NCI-H2227 treated with DMSO at 0.1 percent for 48 hours (cell line): Measurements from ENCODE around the gene TMEM120B.
"Not testable (repeated sequence)": the region's sequence is repeated elsewhere in the genome, so short reads cannot be mapped to it uniquely, and the experiment has no call there.

ENCODE experiments used
- DNase-seq: peaks from one replicate; lab custom pipeline; 2025; lab: John Stamatoyannopoulos, UW

The TMEM120B gene

DNA sequence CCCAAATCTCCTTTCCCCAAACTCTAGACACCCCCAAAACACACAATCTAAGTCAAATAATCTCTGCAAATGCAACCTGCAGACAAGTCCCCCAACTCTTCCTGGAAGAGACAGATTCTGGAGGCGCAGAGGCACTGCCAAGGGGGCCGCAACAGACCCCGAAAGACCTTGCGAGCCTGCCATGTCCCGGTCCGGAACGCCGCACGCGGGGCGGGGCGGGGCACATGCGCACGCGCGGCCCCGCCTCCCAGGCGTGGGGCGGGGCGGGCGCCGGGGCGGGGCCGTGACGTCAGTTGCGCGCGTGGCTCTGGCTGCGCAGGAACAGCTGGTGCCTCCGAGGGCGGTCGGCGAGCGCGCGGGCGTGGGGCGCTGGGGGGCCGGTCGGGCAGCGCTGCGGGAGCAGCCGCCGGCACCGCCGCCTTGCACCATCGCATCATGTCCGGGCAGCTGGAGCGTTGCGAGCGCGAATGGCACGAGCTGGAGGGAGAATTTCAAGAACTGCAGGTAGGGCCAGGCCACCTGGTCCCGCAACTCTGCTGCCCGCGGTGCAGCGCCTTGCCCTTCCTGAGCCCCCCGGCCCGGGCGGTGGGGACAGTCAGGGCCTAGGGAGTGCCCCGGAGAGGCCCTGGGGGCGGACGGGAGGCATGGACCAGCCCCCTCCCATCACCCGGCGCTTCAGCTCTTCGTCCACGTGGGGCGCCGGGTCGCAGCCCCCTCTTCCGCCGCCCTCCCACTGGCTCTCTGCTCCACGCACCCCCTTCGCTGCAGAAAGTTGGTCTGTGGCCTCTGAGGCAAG, at the start of gene TMEM120B:
TSS of gene TMEM120B (plus strand) at position 292 of the 796 bp plus-strand sequence. CDS start at position 436, 144 bp downstream.
- peak; percentile 47 for DNase-seq

DNA sequence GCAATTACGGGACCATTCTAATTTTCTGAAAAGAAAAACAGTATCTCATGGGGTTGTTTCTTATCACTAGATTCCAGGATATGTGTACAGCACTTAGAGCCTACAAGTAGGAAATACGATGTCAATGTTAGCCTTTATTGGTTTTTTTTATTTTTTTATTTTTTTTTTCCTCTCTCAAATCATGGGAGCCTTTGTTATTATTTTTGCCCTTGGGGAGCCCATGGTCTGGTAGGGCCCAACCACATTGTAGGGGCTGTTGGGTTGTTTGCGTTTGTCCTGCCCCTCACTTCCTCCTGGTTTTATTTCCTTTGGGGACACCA, 49.0 kb upstream of the TMEM120B start:
- DNase-seq, result no peak

DNA sequence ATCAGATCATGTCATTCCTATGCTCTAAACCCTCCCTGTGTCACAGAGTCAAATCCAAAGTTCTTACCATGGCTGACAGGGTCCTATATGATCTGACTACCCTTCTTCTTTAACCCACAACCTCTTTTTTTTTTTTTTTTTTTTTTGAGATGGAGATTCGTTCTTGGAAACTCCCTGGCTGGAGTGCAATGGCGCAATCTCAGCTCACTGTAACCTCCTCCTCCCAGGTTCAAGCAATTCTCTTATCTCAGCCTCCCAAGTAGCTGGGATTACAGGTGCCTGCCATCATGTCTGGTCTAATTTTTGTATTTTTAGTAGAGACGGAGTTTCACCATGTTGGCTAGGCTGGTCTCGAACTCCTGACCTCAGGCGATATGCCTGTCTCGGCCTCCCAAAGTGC, 45.7 kb upstream of the TMEM120B start:
- DNase-seq, result not testable (repeated sequence)

DNA sequence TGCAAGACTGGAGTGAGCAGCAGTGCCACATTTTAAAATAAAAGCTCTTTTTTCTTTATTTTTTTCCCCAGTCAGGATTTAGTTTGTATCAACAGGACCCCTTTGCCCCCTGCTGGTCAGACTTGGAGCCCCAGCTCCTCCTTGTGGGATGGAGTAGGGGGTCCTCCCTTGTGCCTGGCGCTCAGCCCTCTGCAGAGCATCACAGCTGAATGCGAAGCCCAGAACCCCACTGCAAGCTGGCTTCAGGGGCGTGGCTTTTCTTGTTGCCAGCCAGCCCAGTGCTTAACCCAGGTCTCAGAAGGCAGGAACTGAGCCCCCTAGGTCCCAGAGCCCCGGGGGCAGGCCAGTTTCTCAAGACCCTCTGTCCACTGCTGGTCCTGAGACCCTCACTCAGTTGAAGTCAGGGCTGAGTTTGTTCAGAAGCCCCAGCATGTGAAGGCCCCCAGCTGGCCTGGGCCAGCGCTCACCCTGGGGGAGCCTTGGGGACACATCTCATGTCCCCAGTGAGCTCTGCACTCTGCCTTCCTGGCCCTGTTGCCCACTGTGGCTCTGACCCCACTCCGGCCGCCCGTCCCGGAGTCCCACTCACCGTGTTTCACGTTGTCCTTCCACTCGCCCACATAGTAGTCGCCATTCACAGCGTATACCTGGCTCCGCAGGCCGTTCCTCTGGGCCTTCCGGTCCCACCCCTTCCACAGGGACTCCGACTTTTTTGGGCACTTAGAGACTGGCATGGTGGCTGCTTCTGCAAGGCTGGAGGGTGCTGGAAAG, 43.6 kb upstream of the TMEM120B start:
- peak; percentile 22 for DNase-seq

DNA sequence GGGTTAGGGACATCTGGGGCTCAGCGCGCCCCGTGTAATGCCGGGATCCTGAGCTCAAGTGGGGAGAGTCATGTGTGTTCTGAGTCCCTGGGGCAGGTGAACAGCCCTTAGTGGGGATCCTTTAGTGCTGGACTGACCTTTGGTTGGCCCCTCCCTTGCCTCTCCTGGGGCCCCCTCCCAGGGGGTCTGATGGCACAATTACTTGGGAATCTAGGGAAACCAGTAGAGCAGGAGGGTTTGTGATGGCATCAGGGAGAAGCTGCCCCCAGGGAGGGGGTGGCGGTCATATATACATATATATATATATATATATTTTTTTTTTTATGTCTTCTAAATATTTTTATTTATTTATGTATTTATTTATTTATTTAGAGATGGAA, 43.0 kb upstream of the TMEM120B start, which contains the start of gene MORN3:
TSS of gene MORN3 (minus strand) at position 134 of the 380 bp plus-strand sequence. CDS start 171 bp downstream, outside the sequence.
- DNase-seq, result no peak

DNA sequence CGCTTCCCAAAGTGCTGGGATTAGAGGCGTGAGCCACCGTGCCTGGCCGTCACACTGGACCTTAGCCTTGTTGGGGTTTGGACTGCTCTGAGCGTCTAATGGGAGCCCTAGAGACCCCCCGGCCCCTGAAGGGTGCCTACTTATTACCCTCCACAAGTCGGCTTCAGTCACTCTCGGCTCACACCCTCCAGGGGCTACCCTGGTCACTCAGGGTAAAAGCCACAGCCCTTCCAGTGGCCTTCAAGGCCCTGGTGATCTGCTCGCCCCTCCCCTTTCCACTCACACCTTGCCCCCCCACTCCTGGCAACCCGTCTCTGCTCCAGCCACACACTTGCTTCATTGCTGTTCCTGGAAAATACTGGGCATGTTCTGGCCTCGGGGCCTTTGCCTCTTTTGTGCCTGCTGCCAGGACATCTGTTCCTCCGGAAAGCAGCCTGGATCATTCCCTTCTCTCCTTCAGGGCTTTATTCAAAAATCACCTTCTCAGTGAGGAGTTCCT, 39.5 kb upstream of the TMEM120B start:
- no peak for DNase-seq

DNA sequence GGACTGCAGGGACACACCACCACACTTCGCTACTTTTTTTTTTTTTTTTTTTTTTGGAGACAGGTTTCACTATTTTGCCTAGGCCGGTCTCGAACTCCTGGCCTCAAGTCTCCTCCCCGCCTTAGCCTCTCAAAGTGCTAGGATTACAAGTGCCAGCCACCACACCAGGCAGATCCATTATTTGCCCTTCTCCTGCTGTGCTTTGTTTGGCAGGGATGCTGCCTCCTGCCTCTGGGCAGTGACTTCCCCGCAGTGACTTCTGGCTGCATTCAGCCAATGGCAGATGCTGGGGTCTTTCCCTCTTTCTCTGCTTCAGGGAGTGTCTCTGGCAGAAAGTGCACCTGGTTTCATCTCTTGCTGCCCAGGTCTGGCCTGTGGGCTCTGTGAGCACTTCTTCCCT, 36.4 kb upstream of the TMEM120B start:
- no peak for DNase-seq

DNA sequence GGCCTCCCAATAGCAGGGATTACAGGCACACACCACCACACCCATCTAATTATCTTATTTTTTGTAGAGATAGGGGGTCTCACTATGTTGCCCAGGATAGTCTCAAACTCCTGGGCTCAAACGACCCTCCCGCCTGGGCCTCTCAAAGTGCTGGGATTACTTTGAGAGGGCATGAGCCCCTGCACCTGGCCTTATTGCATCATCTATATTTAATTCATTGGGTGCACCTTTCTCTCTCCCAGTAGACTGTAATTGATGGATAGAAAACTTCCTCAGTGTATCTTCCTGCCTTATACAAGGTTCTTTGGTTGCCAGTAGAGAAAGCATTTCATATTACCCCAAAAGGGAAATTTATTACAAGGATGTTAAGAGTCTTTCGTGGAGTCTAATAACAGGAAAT, 34.2 kb upstream of the TMEM120B start:
- DNase-seq, result no peak

DNA sequence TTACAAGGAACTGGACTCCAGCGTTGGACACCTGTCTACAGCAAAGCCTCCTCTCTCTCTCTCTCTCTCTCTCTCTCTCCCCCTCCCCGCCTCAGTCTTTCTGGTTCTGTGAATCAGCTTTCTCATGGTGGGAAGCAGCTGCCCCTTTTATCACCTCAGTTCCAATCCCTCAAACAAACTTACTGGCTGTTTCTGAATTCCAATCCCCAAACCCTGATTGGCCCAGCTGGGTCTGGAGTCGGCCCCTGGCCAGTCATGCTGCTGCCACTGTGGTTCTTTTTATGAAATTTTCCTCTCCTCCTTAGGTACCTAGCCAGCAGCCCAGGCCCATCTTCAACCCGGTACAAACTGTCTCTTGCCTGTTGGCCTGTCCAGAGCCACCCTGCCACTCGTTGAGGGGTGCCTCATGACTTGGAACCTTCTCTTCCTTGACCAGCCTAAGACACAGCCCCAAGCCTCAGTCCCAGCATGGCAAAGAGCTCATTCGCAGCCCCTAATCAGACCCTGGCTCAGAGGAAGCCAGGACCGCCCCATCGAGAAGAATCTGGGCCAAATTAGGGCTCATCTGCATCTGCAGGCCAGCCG, 33.7 kb upstream of the TMEM120B start:
- DNase-seq, result no peak

DNA sequence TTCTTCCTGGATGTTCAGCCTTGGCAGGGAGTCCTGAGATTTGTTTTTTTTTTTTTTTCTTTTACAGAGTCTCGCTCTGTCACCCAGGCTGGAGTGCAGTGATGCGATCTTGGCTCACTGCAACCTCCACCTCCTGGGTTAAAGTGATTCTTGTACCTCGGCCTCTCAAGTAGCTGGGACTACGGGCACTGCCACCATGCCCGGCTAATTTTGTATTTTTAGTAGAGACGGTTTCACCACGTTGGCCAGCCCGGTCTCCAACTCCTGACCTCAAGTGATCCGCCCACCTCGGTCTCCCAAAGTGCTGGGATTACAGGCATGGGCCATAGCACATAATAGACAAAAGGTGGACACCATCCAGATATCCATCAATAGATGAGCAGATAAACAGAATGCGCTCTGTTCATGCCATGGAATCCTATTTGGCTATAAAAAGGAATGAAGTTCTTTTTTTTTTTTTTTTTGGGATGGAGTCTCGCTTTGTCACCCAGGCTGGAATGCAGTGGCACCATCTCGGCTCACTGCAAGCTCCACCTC, 32.8 kb upstream of the TMEM120B start:
- not testable (repeated sequence) for DNase-seq

DNA sequence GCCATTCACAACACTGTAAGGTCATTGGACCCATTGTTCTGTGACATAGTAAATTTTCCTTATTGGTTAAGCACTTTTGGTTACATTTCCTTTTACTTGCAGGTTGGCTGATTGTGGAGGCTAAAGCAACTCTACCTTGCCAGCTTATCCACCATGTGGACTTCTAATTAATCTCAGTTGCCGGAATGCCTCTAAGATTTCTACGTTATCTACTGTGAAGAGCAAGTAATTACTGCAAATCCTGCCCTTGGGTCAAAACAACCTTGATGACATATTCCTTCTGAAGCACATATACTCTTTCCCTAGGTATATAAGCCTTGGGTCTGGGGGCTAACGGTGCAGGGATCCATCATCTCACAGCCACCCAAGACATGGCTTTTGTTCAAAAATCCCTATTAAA, 23.6 kb upstream of the TMEM120B start:
- no peak for DNase-seq

DNA sequence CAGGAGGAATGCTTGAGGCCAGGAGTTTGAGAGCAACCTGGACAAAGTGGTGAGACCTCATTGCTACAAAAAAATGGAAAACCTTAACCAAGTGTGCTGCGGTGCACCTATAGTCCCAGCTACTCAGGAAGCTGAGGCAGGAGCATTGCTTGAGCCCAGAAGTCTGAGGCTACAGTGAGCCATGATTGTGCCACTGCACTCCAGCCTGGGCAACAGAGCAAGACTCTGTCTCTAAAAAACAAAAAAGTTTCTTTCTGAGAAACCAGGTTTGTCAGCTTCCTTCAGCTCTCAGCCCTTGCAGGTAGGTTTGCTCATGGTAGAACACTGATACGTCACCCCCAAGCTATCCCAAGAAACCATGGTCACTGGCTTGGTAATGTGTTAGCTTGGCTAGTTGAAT, 23.1 kb upstream of the TMEM120B start:
- DNase-seq, result no peak

DNA sequence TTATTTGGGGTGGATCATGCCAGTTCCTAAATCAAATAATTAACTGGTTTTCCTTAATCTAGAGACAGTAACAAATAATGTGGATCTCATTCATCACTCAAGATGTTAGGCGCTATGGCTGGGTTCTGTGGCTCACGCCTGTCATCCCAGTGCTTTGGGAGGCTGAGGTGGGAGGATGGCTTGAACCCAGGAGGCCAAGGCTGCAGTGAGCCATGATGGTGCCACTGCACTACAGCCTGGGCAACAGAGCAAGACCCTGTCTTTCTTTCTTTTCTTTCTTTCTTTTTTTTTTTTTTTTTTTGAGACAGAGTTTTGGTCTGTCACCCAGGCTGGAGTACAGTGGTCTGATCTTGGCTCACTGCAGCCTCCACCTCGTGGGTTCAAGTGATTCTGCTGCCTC, 19.8 kb upstream of the TMEM120B start:
- DNase-seq, result not testable (repeated sequence)

DNA sequence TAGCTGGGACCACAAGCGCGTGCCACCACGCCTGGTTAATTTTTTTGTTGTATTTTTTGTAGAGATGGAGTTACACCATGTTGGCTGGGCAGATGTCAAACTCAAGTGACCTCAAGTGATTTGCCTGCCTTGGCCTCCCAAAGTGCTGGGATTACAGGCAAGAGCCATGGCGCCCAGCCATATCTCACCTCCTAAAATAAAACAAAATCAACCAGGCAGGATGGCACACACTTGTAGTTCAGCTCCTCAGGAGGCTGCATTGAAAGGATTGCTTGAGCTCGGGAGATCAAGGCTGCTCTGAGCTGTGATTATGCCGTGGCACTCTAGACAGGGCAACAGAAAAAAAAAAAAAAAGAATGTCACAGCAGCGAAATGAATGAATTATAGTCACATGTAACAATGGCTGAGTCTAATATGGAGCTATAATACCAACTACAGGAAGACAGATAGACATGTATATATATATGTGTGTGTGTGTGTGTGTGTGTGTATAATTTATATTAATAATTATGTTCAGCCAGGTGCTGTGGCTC, 19.3 kb upstream of the TMEM120B start:
- peak; percentile 43 for DNase-seq

DNA sequence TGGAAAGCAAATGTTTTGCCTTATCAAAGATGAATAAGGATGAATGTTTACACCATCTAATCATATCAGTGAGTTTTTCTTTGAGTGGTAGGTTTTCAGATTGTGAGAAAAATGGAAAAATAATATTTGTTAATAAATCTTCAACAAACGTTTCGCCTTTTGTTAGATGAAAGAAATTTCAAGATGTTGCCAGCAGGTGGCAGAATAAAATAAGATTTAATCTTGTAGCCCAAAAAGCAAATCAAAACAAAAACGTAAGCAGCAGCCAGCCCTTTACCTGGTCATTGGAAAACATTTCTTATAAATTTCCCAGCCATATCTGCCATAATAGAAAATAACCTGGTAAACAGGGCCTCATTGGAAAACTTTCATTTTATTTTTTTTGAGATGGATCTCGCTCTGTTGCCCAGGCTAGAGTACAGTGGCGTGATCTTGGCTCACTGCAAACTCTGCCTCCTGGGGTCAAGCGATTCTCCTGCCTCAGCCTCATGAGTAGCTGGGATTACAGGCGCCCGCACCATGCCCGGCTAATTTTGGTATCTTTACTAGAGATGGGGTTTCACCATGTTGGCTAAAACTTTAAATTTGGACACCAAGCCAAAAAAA, 15.4 kb upstream of the TMEM120B start:
- DNase-seq, result peak; percentile 54

DNA sequence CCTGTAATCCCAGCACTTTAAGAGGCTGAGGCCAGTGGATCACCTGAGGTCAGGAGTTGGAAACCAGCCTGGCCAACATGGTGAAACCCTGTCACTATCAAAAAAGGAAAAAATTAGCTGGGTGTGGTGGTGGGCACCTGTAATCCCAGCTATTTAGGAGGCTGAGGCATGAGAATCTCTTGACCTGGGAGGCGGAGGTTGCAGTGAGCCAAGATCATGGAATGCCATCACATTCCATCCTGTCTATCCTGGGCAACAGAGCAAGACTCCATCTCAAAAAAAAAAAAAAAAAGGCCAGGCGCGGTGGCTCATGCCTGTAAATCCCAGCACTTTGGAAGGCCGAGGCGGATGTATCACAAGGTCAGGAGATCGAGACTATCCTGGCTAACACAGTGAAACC, 14.7 kb upstream of the TMEM120B start:
- not testable (repeated sequence) for DNase-seq

DNA sequence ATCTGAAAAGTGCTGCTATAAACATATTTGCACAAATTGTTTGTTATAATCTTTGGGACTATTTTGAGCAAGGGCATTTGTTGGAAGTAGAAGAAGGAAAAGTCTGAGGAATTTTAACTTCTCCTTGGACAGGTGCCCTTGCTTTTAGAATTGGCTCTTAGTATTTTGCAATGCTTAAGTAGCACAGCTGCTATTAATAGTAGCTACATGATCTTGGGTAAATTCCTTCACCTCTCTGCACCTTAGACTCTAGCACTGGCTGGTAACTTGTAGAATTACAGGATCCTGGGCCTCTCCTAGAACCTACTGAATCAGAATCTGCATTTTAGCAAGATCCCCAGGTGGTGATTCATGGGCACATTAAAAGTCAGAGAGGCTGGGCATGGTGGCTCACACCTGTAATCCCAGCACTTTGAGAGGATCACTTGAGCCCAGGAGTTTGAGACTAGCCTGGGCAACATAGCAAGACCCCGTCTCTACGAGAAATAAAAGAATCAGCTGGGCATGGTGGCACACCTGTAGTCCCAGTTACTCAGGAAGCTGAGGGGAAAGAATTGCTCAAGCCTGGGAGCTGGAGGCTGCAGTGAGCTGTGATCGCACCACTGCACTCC, 10.8 kb upstream of the TMEM120B start:
- no peak for DNase-seq

DNA sequence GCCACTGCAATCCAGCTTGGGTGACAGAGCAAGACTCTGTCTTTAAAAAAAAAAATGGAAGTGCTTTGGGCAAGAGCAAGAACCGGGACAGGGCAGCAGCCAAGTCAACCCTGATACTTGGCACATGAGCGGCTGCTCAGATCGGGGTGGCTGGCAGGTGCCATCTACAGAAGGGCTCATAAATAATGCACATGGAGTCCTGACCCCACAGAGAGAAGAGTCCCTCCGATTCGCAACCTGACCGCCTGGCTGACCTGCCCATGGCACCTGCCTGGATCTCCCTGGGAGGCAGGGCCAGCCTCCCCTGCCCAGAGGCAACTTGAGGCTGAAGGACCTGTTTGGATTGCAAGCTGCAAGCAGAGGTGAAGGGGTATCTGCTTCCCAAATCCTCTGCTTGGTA, 9.6 kb upstream of the TMEM120B start:
- DNase-seq, result no peak

DNA sequence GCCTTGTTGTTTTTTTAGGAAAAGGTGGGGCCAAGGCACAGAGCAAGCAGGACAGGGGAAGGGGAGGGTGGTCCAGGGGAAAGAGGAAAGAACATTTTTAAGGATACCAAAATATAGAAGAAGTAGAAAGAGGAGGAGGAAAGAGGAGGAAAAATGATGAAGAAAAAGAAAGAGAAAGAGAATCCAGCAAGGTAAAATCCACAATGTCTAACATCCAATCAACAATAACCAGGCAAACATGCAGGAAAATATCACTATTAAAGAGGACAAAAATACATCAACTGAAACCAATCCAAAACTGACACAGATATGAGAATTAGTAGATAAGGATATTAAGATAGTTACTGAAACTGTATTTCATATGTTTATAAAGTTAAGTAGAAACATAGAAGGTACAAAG, 7.0 kb upstream of the TMEM120B start:
- no peak for DNase-seq

DNA sequence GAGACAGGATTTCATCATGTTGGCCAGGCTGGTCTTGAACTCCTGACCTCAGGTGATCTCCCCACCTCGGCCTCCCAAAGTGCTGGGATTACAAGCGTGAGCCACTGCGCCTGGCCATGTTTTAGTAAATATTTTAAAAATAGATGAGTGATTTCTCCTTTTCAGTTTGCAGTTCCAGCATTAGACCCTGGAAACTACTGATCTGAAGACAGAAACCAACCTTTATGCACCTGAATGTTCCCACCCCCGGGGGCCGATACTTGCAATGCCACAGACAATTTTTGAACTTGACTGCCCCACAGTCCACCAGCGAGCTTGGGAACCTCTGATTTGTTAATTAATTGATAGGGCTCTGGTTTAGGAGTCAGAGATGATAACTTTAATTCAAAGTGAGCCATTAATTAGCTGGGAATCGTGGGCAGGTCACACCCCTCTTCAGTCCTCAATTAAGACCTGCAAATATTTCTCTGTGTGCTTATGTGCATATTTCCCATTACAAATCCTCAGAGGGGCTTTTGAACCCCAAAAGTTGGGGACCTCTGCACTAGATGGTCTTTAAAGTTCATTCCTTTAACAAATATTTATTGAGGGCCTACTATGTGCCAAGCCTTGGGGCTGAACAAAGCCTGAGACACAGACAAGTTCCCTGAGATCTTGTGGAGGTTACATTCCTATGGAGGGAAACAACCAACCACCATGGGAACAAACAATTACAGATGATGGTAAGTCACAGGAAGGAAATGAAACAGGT, 4.1 kb upstream of the TMEM120B start:
- DNase-seq, result no peak

DNA sequence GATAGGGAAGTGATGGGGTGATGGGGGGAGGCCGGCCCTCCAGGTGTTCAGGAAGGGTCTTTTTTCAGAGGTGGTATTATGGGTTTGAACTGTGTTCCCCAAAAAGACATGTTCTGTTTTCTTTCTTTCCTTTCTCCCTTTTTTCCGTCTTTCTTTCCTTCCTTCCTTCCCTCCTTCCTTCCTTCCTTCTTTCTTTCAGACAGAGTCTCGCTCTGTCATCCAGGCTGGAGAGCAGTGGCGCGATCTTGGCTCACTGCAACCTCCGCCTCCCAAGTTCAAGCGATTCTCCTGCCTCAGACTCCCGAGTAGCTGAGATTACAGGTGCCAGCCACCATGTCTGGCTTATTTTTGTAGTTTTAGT, 3.5 kb upstream of the TMEM120B start:
- DNase-seq, result not testable (repeated sequence)
